Right lung (tissue), 5 donors: ENCODE data around the gene OSBPL5. TPM values are rescaled to one million over a fixed set of nuclear protein-coding genes. Genes with fewer than 3 reads are reported as not detected.
A peak's percentile ranks its signal among the peaks of the same experiment; 100 is the strongest.

ENCODE experiments used
- DNase-seq, 2 donors: peaks; one replicate each; pipeline ENCODE4 v3.0.0-alpha.2; 2013
- polyA plus RNA-seq, 5 donors: library from polyadenylated mRNA; unstranded; fragments of 120-200 nt; gene quantifications; one replicate each; pipeline versions ENCODE4 v1.2.1 to v1.2.3, GENCODE V29; 2013; ENCODE audit warnings: inconsistent platforms in 1 of 5, low replicate concordance in 1 of 5; ENCODE audit not compliant: insufficient read length in 5 of 5, insufficient read depth in 1 of 5

The OSBPL5 gene
- polyA plus RNA-seq, 5 donors = 18.3 to 36.7 (median 27.8) TPM

- no peak for DNase-seq
These were observed 59.9 kb downstream of the OSBPL5 start for GRCh38 chr11:3104961-3105790.

- no peak for DNase-seq
These were observed 60.9 kb downstream of the OSBPL5 start for GRCh38 chr11:3104051-3104714.

- DNase-seq = no peak
These were observed 62.0 kb downstream of the OSBPL5 start for GRCh38 chr11:3103076-3103475.

- no peak for DNase-seq
These were observed 62.5 kb downstream of the OSBPL5 start for GRCh38 chr11:3102641-3102921.

- no peak for DNase-seq
These were observed 63.0 kb downstream of the OSBPL5 start for GRCh38 chr11:3101921-3102640.

- no peak for DNase-seq
These were observed 65.9 kb downstream of the OSBPL5 start for GRCh38 chr11:3099178-3099577.

- no peak for DNase-seq
These were observed 68.1 kb downstream of the OSBPL5 start for GRCh38 chr11:3096909-3097530.

- peak; percentile 31 to 42 for DNase-seq
These were observed 69.3 kb downstream of the OSBPL5 start for GRCh38 chr11:3095712-3096361.

- DNase-seq = no peak
These were observed 70.8 kb downstream of the OSBPL5 start for GRCh38 chr11:3094223-3094824.

- DNase-seq = no peak
These were observed 71.6 kb downstream of the OSBPL5 start for GRCh38 chr11:3093281-3094191.

GRCh38 chr11:3092603-3093141, 72.4 kb downstream of the OSBPL5 start:
- no peak for DNase-seq

GRCh38 chr11:3091846-3092602, 73.1 kb downstream of the OSBPL5 start:
- peak in 1 of 2 donors; percentile 32 for DNase-seq

- DNase-seq = no peak
These were observed 73.8 kb downstream of the OSBPL5 start for GRCh38 chr11:3091081-3091845.

- DNase-seq = no peak
These were observed 74.8 kb downstream of the OSBPL5 start for GRCh38 chr11:3090096-3090901.

- DNase-seq = no peak
These were observed 75.7 kb downstream of the OSBPL5 start for GRCh38 chr11:3089236-3090061.

- DNase-seq = no peak
These were observed 76.3 kb downstream of the OSBPL5 start for GRCh38 chr11:3088806-3089205.
